ENCODE data around the gene NFXL1.

NFXL1 gene

DNA sequence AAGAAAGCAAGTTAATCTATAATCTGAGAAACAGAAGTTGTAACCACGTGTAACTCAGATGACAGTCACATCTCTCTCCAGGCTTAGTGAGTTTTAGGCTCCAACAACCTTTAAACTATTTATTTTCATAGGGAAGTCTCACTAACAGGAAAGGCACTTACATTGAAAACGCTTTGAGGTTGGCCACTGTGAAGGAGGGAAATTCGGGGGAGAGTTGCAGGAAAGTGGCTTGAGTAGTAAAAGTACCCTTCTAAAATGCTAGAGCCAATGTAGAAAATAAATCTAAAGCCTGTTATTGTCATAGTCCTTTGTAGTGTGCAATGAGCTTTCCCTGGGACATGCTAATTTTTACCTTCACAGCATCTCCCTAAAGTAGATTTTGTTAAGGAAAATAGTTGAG is 995 bp upstream of the NFXL1 start:
- ChIA-PET CTCF (interaction anchor here (0.9 to 1.4 kb wide), 3 partner anchors 11 to 360 kb away, joined by 3 to 7 read pairs (median 4); no protein-coding TSS in a partner anchor), POLR2A (interaction anchor here (0.9 kb wide), 1 partner anchor 452 kb away, joined by 3 read pairs; the partner anchor contains the start of gene COMMD8)
- TF ChIP-seq, protein P1, sequence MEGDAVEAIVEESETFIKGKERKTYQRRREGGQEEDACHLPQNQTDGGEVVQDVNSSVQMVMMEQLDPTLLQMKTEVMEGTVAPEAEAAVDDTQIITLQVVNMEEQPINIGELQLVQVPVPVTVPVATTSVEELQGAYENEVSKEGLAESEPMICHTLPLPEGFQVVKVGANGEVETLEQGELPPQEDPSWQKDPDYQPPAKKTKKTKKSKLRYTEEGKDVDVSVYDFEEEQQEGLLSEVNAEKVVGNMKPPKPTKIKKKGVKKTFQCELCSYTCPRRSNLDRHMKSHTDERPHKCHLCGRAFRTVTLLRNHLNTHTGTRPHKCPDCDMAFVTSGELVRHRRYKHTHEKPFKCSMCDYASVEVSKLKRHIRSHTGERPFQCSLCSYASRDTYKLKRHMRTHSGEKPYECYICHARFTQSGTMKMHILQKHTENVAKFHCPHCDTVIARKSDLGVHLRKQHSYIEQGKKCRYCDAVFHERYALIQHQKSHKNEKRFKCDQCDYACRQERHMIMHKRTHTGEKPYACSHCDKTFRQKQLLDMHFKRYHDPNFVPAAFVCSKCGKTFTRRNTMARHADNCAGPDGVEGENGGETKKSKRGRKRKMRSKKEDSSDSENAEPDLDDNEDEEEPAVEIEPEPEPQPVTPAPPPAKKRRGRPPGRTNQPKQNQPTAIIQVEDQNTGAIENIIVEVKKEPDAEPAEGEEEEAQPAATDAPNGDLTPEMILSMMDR (IDR thresholded peaks at IDR 0.05; ENCODE audit: control extremely low read depth, extremely low read depth, low read depth, missing control alignments), result no peak
- DNase-seq (ENCODE audit: extremely low spot score), result no peak

DNA sequence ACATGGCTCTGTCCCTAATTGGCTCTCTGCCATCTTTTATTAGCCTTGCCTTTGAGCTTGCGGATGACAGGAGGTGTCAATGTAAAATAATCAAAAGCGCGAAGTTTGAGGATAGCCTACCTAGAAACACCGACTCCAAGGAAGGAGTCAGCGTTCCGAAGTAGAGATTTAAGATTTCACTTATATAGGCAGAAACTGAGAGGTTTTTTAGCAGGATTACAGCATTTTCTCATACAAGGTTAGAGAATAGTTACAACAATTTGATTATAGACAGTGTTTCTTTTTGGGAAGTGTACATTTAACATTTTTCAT is 499 bp upstream of the NFXL1 start:
- TF ChIP-seq, protein P1 (IDR thresholded peaks at IDR 0.05; ENCODE audit: control extremely low read depth, extremely low read depth, low read depth, missing control alignments), result no peak
- CTCF ChIA-PET, result interaction anchor here (0.6 to 1.4 kb wide), 4 partner anchors 11 to 361 kb away, joined by 3 to 7 read pairs (median 4); no protein-coding TSS in a partner anchor
- no peak for DNase-seq (ENCODE audit: extremely low spot score)
- POLR2A ChIA-PET, result interaction anchor here (0.9 kb wide), 1 partner anchor 452 kb away, joined by 3 read pairs; the partner anchor contains the start of gene COMMD8

DNA sequence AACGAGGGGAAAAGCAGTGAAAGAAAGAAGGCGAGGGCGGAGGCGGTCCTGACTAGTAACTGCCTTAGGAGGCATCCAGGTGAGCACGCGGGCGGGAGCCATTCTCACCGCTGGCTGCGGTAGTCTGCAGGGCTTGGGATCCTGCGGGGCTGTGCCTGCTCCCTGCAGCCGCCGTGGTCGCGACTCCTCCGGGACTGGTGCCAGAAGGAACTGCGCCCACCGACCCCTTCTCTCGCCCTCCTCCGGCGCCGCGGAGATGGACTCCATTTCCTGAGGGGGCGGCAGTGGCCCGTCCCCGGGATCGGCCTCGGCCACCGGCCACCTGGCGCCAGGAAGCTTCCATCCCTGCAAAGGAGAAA is 543 bp downstream of the NFXL1 start:
- TF ChIP-seq, protein P1 (IDR thresholded peaks at IDR 0.05; ENCODE audit: control extremely low read depth, extremely low read depth, low read depth, missing control alignments), result no peak
- ChIA-PET POLR2A (interaction anchor here (0.7 kb wide), 1 partner anchor 10 kb away, joined by 6 read pairs; no protein-coding TSS in a partner anchor), CTCF (interaction anchor here (0.6 kb wide), 1 partner anchor 20 kb away, joined by 3 read pairs; no protein-coding TSS in a partner anchor)
- peak; percentile 28 for DNase-seq (ENCODE audit: extremely low spot score)

DNA sequence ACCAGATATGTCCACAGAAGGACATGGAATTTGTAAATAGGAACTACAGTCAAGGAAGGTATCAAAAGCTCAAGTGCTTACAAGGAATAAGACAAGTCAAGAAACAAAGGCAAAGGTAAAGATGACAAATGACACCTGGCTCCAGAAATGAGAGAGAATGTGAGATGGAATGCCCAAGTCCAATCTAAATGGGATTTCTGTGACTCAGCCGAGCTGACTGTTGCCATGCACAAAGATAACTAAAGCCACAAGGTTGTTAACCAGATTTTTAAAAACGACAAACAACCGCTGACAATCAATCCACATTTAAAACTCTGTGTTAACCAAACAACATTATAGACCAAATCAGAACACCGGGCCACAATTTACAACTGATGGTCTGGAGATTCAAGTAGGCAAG is 1.1 kb downstream of the NFXL1 start:
- no peak for DNase-seq (ENCODE audit: extremely low spot score)
- TF ChIP-seq, protein P1 (IDR thresholded peaks at IDR 0.05; ENCODE audit: control extremely low read depth, extremely low read depth, low read depth, missing control alignments), result no peak
- ChIA-PET CTCF (no interaction called here), POLR2A (interaction anchor here (0.7 kb wide), 1 partner anchor 10 kb away, joined by 6 read pairs; no protein-coding TSS in a partner anchor)

DNA sequence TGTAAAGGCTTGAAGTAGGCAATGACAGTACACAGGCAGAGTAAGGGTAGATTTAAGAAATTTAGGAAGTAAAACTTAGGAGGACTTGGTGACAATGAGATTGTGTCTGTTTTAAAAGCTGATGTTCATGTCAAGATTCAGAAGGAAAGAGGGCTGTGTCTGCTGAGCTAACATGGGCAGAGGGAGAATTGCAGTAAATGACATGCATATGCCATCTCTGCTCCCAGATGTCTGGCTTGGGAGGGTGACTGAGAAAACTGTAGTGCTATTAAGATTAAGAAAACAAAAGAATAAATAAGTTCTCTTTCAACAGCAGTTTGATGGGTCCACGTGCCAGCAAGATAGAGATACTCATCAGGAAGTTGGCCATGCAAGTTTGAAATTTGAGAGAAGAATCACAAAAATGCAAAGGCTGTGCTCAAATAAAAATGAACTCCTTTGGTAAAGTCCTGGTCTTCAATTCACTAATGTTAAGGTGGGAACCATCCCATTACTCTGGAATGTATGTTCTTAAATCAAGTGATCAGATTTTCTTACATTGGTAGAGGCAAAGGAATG is 7.2 kb downstream of the NFXL1 start:
- POLR2A ChIA-PET, result no interaction called here
- no peak for DNase-seq (ENCODE audit: extremely low spot score)

DNA sequence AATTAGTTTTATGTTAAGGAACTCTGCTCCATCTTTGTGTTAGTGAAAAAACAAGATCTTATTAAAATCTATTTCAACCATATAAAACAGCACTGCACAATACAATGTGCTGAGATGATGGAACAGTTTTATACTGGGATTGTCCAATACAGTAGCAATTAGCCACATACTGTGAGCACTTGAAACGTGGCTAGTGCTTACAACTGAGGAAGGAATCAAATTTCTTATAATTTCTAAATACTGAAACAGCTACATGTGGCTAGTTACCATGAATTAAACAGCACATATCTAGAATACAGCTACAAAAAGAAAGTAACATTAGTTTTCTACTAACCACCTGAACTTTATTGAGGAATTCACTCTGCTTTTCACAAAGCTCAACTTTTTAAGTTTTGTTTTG is 14.7 kb downstream of the NFXL1 start:
- ChIA-PET POLR2A (no interaction called here), CTCF (interaction anchor here (0.9 to 1.2 kb wide), 3 partner anchors 13 to 58 kb away, joined by 3 to 4 read pairs (median 4); no protein-coding TSS in a partner anchor)
- DNase-seq (ENCODE audit: extremely low spot score), result no peak
- TF ChIP-seq, protein P1 (IDR thresholded peaks at IDR 0.05; ENCODE audit: control extremely low read depth, extremely low read depth, low read depth, missing control alignments), result no peak

More for the DNA sequence above, 7.2 kb downstream of the NFXL1 start:
- TF ChIP-seq, protein P1 (IDR thresholded peaks at IDR 0.05; ENCODE audit: control extremely low read depth, extremely low read depth, low read depth, missing control alignments), result no peak
- CTCF ChIA-PET, result interaction anchor here (1.1 kb wide), 1 partner anchor 9 kb away, joined by 6 read pairs; no protein-coding TSS in a partner anchor

Measured in GM10248 (cell line).